ENCODE results near the gene ARL5A.

DNA sequence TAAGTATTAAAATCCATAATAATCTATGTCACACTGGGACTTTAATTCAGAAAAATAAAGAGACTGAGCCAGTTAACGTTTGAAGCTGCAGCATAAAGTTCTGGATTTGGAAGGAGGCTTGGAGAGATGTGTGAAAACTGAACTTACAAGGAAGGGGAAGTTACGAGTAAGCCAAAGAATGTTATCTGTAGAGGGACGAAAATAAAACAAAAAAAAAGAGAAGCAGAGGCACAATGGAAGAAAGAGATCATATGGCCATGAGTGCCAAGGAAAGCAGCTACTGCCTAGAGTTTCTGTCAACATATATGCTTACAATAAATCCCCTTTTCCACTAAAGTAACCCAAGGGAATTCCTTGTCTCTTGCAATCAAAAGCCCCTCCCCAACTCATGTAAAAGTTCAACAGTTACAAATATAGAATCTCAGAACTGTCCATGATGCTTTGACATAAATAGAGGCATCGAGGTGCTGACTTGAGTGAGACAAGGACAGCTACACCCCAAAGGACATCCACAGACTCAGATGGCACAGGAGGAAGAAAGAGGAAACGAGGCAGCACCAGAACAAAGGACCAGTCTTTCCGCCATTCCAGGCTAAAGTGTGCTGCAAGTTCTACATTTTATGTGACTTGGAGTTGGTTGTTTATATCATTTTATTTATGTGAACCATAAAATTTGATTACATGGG is 16.1 kb upstream of the ARL5A start:
- TF ChIP-seq POLR2A (IDR thresholded peaks at IDR 0.05) = no peak
- TF ChIP-seq, protein P1, sequence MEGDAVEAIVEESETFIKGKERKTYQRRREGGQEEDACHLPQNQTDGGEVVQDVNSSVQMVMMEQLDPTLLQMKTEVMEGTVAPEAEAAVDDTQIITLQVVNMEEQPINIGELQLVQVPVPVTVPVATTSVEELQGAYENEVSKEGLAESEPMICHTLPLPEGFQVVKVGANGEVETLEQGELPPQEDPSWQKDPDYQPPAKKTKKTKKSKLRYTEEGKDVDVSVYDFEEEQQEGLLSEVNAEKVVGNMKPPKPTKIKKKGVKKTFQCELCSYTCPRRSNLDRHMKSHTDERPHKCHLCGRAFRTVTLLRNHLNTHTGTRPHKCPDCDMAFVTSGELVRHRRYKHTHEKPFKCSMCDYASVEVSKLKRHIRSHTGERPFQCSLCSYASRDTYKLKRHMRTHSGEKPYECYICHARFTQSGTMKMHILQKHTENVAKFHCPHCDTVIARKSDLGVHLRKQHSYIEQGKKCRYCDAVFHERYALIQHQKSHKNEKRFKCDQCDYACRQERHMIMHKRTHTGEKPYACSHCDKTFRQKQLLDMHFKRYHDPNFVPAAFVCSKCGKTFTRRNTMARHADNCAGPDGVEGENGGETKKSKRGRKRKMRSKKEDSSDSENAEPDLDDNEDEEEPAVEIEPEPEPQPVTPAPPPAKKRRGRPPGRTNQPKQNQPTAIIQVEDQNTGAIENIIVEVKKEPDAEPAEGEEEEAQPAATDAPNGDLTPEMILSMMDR (IDR thresholded peaks at IDR 0.05) = no peak

All from lower leg skin (tissue), 3 donors.